SK-N-MC (cell line): ENCODE data around the gene B4GALNT4.
"Not testable (repeated sequence)": the region's sequence is repeated elsewhere in the genome, so short reads cannot be mapped to it uniquely, and the experiment has no call there.

Experiments
- DNase-seq: peaks from one replicate; pipeline ENCODE4 v3.0.0-alpha.2; 2011; ENCODE audit warnings: low read depth, low spot score
- H3K27ac ChIP-seq: fragments of 200-600 bp; sonication (generic); 2 replicates; pipeline ENCODE4 v1.5.1; 2016; ENCODE audit warnings: mixed run types
- H3K36me3 ChIP-seq: fragments of 200-600 bp; sonication (generic); 2 replicates; pipeline ENCODE4 v1.6.1; 2017; ENCODE audit warnings: antibody characterized with exemption, low read length, mixed read lengths; ENCODE audit not compliant: insufficient read depth
- H3K4me3 ChIP-seq: fragments of 200-600 bp; sonication (generic); 2 replicates; pipeline ENCODE4 v1.5.1; 2016
- H3K9ac ChIP-seq: fragments of 200-600 bp; sonication (generic); 2 replicates; pipeline ENCODE4 v1.8.0; 2017; ENCODE audit warnings: mixed run types, mixed read lengths; ENCODE audit not compliant: insufficient read length
- H3K9me3 ChIP-seq: fragments of 200-600 bp; sonication (generic); 2 replicates; pipeline ENCODE4 v1.6.1; 2017; ENCODE audit warnings: low read depth, mild to moderate bottlenecking, antibody characterized with exemption, low read length, moderate library complexity, mixed read lengths
- EZH2 ChIP-seq: fragments of 200-600 bp; sonication (generic); IDR thresholded peaks from one replicate; pipeline ENCODE4 v1.6.1; 2017; ENCODE audit warnings: antibody characterized with exemption
- FOXP2 ChIP-seq: optimal IDR thresholded peaks from 2 replicates; pipeline ENCODE3; 2011; ENCODE audit warnings: mild to moderate bottlenecking, moderate library complexity; ENCODE audit not compliant: insufficient read depth; ENCODE audit errors: extremely low read length, control extremely low read depth
- POLR2AphosphoS5 ChIP-seq: IDR thresholded peaks from 2 replicates; pipeline ENCODE4 v1.6.1; 2012; ENCODE audit warnings: mild to moderate bottlenecking, low read depth, low read length, borderline replicate concordance

Gene B4GALNT4

GRCh38 chr11:355581-356458 lies 13.5 kb upstream of the B4GALNT4 start:
- Histone ChIP-seq H3K9ac (peak overlapping the region; percentile 88), H3K27ac (peak overlapping the region; percentile 99), H3K4me3 (peak overlapping the region; percentile 75), H3K36me3 (no peaks in the 10 kb centered on the region), H3K9me3 (no peaks in the 10 kb centered on the region)
- peak; percentile 60 for DNase-seq
- peak; percentile 66 for TF ChIP-seq POLR2AphosphoS5
- no peak for TF ChIP-seq EZH2
- TF ChIP-seq FOXP2 = peak; percentile 77

GRCh38 chr11:356610-357009 lies 12.7 kb upstream of the B4GALNT4 start:
- Histone ChIP-seq H3K36me3 (no peaks in the 10 kb centered on the region), H3K9me3 (no peaks in the 10 kb centered on the region), H3K9ac (no peak overlapping the region), H3K4me3 (no peak overlapping the region), H3K27ac (no peak overlapping the region)
- no peak for TF ChIP-seq POLR2AphosphoS5
- TF ChIP-seq FOXP2 = no peak
- no peak for TF ChIP-seq EZH2
- no peak for DNase-seq

GRCh38 chr11:357582-357981 lies 11.7 kb upstream of the B4GALNT4 start:
- no peak for TF ChIP-seq EZH2
- no peak for TF ChIP-seq POLR2AphosphoS5
- no peak for TF ChIP-seq FOXP2
- no peaks in the 10 kb centered on the region for H3K9me3 ChIP-seq
- no peak overlapping the region for H3K4me3 ChIP-seq
- H3K27ac ChIP-seq = no peak overlapping the region
- no peak for DNase-seq
- H3K36me3 ChIP-seq = no peaks in the 10 kb centered on the region
- H3K9ac ChIP-seq = no peak overlapping the region

GRCh38 chr11:358129-358800 lies 11.0 kb upstream of the B4GALNT4 start:
- H3K36me3 ChIP-seq = no peaks in the 10 kb centered on the region
- DNase-seq = no peak
- no peak overlapping the region for H3K9ac ChIP-seq
- no peak overlapping the region for H3K27ac ChIP-seq
- no peak overlapping the region for H3K4me3 ChIP-seq
- TF ChIP-seq EZH2 (no peak), POLR2AphosphoS5 (no peak), FOXP2 (no peak)
- H3K9me3 ChIP-seq = no peaks in the 10 kb centered on the region

- Histone ChIP-seq H3K27ac (no peak overlapping the region), H3K9me3 (no peaks in the 10 kb centered on the region)
- no peak for DNase-seq
These were observed 10.1 kb upstream of the B4GALNT4 start for GRCh38 chr11:359181-359714.

GRCh38 chr11:360326-361280 lies 8.7 kb upstream of the B4GALNT4 start:
- no peak overlapping the region for H3K9ac ChIP-seq
- no peak for TF ChIP-seq POLR2AphosphoS5
- no peak for TF ChIP-seq FOXP2
- no peak for TF ChIP-seq EZH2
- no peaks in the 10 kb centered on the region for H3K9me3 ChIP-seq
- no peak for DNase-seq
- H3K27ac ChIP-seq = no peak overlapping the region
- no peaks in the 10 kb centered on the region for H3K36me3 ChIP-seq
- H3K4me3 ChIP-seq = no peak overlapping the region

More at GRCh38 chr11:359181-359714, 10.1 kb upstream of the B4GALNT4 start:
- no peaks in the 10 kb centered on the region for H3K36me3 ChIP-seq
- TF ChIP-seq FOXP2 (no peak), EZH2 (no peak), POLR2AphosphoS5 (no peak)
- H3K4me3 ChIP-seq = no peak overlapping the region
- no peak overlapping the region for H3K9ac ChIP-seq

GRCh38 chr11:362642-363442 lies 6.5 kb upstream of the B4GALNT4 start:
- H3K9me3 ChIP-seq = no peaks in the 10 kb centered on the region
- DNase-seq = no peak
- H3K27ac ChIP-seq = no peak overlapping the region
- no peaks in the 10 kb centered on the region for H3K36me3 ChIP-seq
- H3K9ac ChIP-seq = no peak overlapping the region
- no peak overlapping the region for H3K4me3 ChIP-seq
- TF ChIP-seq EZH2 (no peak), FOXP2 (no peak), POLR2AphosphoS5 (no peak)

GRCh38 chr11:363443-363805 lies 5.9 kb upstream of the B4GALNT4 start:
- H3K9me3 ChIP-seq, DNase-seq, H3K9ac ChIP-seq, H3K27ac ChIP-seq, H3K36me3 ChIP-seq, H3K4me3 ChIP-seq: not testable (repeated sequence)
